GM12872 (cell line): ENCODE measurements around the gene RIN3.

Experiments
- CTCF ChIP-seq: IDR thresholded peaks from 3 replicates; pipeline ENCODE4 v1.5.1; 2011; ENCODE audit warnings: low read depth, mild to moderate bottlenecking, low read length, moderate library complexity; ENCODE audit not compliant: insufficient read depth

The RIN3 gene

GRCh38 chr14:92513204-92513965 is at the start of gene RIN3:
RIN3 (plus strand) TSS chr14:92513781; CDS start chr14:92513933, 152 bp downstream.
- no peak for TF ChIP-seq CTCF

- no peak for TF ChIP-seq CTCF
Measured at GRCh38 chr14:92464156-92464555, 49.4 kb upstream of the RIN3 start.

- no peak for TF ChIP-seq CTCF
Measured at GRCh38 chr14:92464716-92465115, 48.9 kb upstream of the RIN3 start.

GRCh38 chr14:92465353-92466055 is 48.1 kb upstream of the RIN3 start:
- TF ChIP-seq CTCF = no peak

- TF ChIP-seq CTCF = no peak
Measured at GRCh38 chr14:92466059-92466458, 47.5 kb upstream of the RIN3 start.

GRCh38 chr14:92469515-92469914 is 44.1 kb upstream of the RIN3 start:
- TF ChIP-seq CTCF = no peak

GRCh38 chr14:92470215-92470614 is 43.4 kb upstream of the RIN3 start:
- no peak for TF ChIP-seq CTCF
